Astrocyte (in vitro differentiated cells and primary cell): ENCODE data around the gene C1QTNF5. TPM values are rescaled to one million over a fixed set of nuclear protein-coding genes. Genes with fewer than 3 reads are reported as not detected.
A peak's percentile ranks its signal among the peaks of the same experiment; 100 is the strongest.

ENCODE experiments used
- DNase-seq: peaks from one replicate; pipeline ENCODE4 v3.0.0-alpha.2; 2010; ENCODE audit warnings: low read depth
- FAIRE-seq: peaks from 2 replicates; lab custom pipeline; 2011; peaks lifted over from hg19 to GRCh38; lab: Jason Lieb, UNC
- H2AFZ ChIP-seq: 2 replicates; pipeline ENCODE4 v1.6.0; 2012; ENCODE audit warnings: low read depth, low read length, inconsistent platforms
- H3K27ac ChIP-seq: 2 replicates; pipeline ENCODE4 v1.5.1; 2011; ENCODE audit warnings: low read depth, low read length, inconsistent platforms
- H3K27me3 ChIP-seq: 2 replicates; pipeline ENCODE4 v1.6.0; 2011; ENCODE audit warnings: low read length, inconsistent platforms; ENCODE audit not compliant: insufficient read depth
- H3K36me3 ChIP-seq: 2 replicates; pipeline ENCODE4 v1.5.1; 2011; ENCODE audit warnings: low read length, inconsistent platforms; ENCODE audit not compliant: insufficient read depth
- H3K4me1 ChIP-seq: 2 replicates; pipeline ENCODE4 v1.5.1; 2011; ENCODE audit warnings: low read length, inconsistent platforms; ENCODE audit not compliant: insufficient read depth
- H3K4me2 ChIP-seq: 2 replicates; pipeline ENCODE4 v1.6.0; 2012; ENCODE audit warnings: low read length, inconsistent platforms
- H3K4me3 ChIP-seq: 2 replicates; pipeline ENCODE4 v1.5.1; 2011; ENCODE audit warnings: low read depth, mild to moderate bottlenecking, low read length, inconsistent platforms; ENCODE audit not compliant: insufficient read depth
- H3K79me2 ChIP-seq: 2 replicates; pipeline ENCODE4 v1.6.0; 2012; ENCODE audit warnings: mild to moderate bottlenecking, low read length, inconsistent platforms; ENCODE audit not compliant: insufficient read depth
- H3K9ac ChIP-seq: 2 replicates; pipeline ENCODE4 v1.6.0; 2012; ENCODE audit warnings: mild to moderate bottlenecking, low read length, inconsistent platforms
- H3K9me3 ChIP-seq: 2 replicates; pipeline ENCODE4 v1.5.1; 2012; ENCODE audit warnings: low read depth, mild to moderate bottlenecking, low read length, inconsistent platforms; ENCODE audit not compliant: insufficient read depth
- H4K20me1 ChIP-seq: 2 replicates; pipeline ENCODE4 v1.6.0; 2012; ENCODE audit warnings: low read length, inconsistent platforms; ENCODE audit not compliant: insufficient read depth
- H3K27ac Mint-ChIP-seq: one replicate; pipeline ENCODE4 v1.8.0; 2021; ENCODE audit warnings: mild to moderate bottlenecking, mixed read lengths; ENCODE audit not compliant: unreplicated experiment
- H3K27me3 Mint-ChIP-seq: one replicate; pipeline ENCODE4 v1.8.0; 2021; ENCODE audit warnings: low read depth, mixed read lengths; ENCODE audit not compliant: unreplicated experiment
- H3K36me3 Mint-ChIP-seq: one replicate; pipeline ENCODE4 v1.8.0; 2021; ENCODE audit warnings: low read depth, mixed read lengths; ENCODE audit not compliant: unreplicated experiment
- H3K4me1 Mint-ChIP-seq: one replicate; pipeline ENCODE4 v1.8.0; 2021; ENCODE audit warnings: low read depth, mixed read lengths; ENCODE audit not compliant: unreplicated experiment
- H3K4me3 Mint-ChIP-seq: one replicate; pipeline ENCODE4 v1.8.0; 2021; ENCODE audit warnings: mild to moderate bottlenecking, moderate library complexity, mixed read lengths; ENCODE audit not compliant: unreplicated experiment
- H3K9me3 Mint-ChIP-seq: one replicate; pipeline ENCODE4 v1.8.0; 2021; ENCODE audit warnings: mild to moderate bottlenecking, mixed read lengths; ENCODE audit not compliant: unreplicated experiment
- CTCF ChIP-seq: IDR thresholded peaks from 2 replicates; pipeline ENCODE4 v1.5.1; 2011; ENCODE audit warnings: low read depth, mild to moderate bottlenecking, inconsistent platforms, low read length, moderate library complexity; ENCODE audit not compliant: insufficient read depth
- EZH2 ChIP-seq: IDR thresholded peaks from 2 replicates; pipeline ENCODE4 v1.6.1; 2012; ENCODE audit warnings: mild to moderate bottlenecking, low read length, inconsistent platforms; ENCODE audit not compliant: insufficient read depth
- total RNA-seq: library from RNA; stranded (reverse); gene quantifications from 2 replicates; pipeline ENCODE4 v1.2.1, GENCODE V29; 2021

Gene C1QTNF5
- total RNA-seq, 1 donor from 2014 or later, result 6.3 TPM

DNA sequence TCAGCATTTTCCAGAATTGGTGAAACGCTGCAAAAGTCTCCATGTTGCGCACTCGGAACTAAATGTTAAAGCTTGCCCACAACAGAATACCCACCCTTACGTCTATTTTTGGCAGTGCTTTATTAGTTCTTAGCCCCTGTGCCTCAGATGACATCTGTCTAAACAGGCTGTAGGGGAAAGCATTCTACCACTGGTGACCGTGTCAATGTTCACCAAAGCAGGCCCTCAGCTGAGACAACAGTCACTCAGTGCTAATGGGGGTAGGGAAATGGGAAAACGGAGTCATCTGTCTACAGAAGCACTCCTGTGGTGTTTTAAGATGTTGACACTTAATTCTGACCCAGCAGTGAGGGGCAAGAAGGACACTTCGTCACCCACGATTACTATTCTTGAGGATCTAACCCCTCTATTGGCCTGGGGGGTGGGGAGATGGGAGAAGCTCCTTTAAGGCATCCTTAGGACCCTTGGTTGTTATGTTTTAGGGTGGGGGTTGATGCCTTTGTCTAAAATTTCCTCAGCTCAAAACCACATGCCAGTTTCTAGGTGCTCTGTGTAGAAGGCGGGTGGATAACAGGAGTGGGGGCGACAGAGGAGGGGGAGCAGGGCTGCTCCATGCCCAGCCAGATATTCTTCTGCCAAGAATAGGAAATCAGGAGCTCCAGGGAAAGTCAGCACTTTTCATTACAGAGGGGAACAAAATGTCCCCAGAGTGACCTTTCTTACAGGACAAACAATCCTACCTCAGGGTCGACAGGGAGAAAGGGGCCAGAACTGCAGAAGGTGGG is 21.4 kb upstream of the C1QTNF5 start:
- Mint-ChIP-seq H3K27ac (peak overlapping the region; percentile 75), H3K4me1 (peaks cover 30% of the 10 kb centered on the region), H3K27me3 (peaks cover 8% of the 10 kb centered on the region), H3K9me3 (no peaks in the 10 kb centered on the region), H3K4me3 (peak overlapping the region; percentile 76), H3K36me3 (peaks cover 14% of the 10 kb centered on the region)
- Histone ChIP-seq H3K4me2 (peak overlapping the region; percentile 78), H4K20me1 (no peaks in the 10 kb centered on the region), H3K9ac (no peak overlapping the region), H3K4me1 (peaks cover 18% of the 10 kb centered on the region), H3K4me3 (no peak overlapping the region), H3K79me2 (no peaks in the 10 kb centered on the region), H3K9me3 (no peaks in the 10 kb centered on the region), H3K36me3 (no peaks in the 10 kb centered on the region), H3K27ac (no peak overlapping the region), H2AFZ (no peak overlapping the region), H3K27me3 (peaks cover 9% of the 10 kb centered on the region)
- DNase-seq, result no peak
- TF ChIP-seq CTCF (no peak), EZH2 (no peak)
- no peak for FAIRE-seq

- peak overlapping the region; percentile 35 for H3K27ac ChIP-seq
- Mint-ChIP-seq H3K9me3 (no peaks in the 10 kb centered on the region), H3K27me3 (peaks cover 8% of the 10 kb centered on the region), H3K4me1 (peaks cover 30% of the 10 kb centered on the region), H3K36me3 (peaks cover 14% of the 10 kb centered on the region), H3K4me3 (peak overlapping the region; percentile 27), H3K27ac (peak overlapping the region; percentile 93)
- H3K4me2 ChIP-seq, result peak overlapping the region; percentile 78
- peak; percentile 73 for DNase-seq
- no peaks in the 10 kb centered on the region for H3K36me3 ChIP-seq
- peak; percentile 23 for FAIRE-seq
- H3K79me2 ChIP-seq, result no peaks in the 10 kb centered on the region
- peak overlapping the region; percentile 45 for H3K9ac ChIP-seq
- no peak overlapping the region for H3K4me3 ChIP-seq
- H3K27me3 ChIP-seq, result peaks cover 4% of the 10 kb centered on the region
- no peaks in the 10 kb centered on the region for H3K9me3 ChIP-seq
- TF ChIP-seq CTCF (no peak), EZH2 (no peak)
- H3K4me1 ChIP-seq, result peaks cover 18% of the 10 kb centered on the region
- no peak overlapping the region for H2AFZ ChIP-seq
- H4K20me1 ChIP-seq, result no peaks in the 10 kb centered on the region
Measured at GRCh38 chr11:119361056-119361787, 20.5 kb upstream of the C1QTNF5 start.
